Calu3 (cell line): ENCODE results near the gene SMIM44. TPM values are rescaled to one million over a fixed set of nuclear protein-coding genes. Genes with fewer than 3 reads are reported as not detected.

Experiments
- BruUV-seq: library from RNA; stranded (reverse); fragments of 400-500 nt; replicated peaks from 2 replicates; lab custom pipeline; 2021; lab: Mats Ljungman, UMichigan
- CTCF ChIA-PET: fragments of 300-600 bp; sonication (Branson Sonifier 250); formaldehyde crosslinking; loops from one replicate; lab custom pipeline; 2022; ENCODE audit warnings: antibody characterized with exemption; lab: Charles Lee
- DNase-seq: peaks from one replicate; pipeline ENCODE4 v3.0.0; 2022
- H3K27ac Mint-ChIP-seq: one replicate; pipeline ENCODE4 v1.8.0; 2022; ENCODE audit warnings: mixed read lengths; ENCODE audit not compliant: unreplicated experiment
- H3K27me3 Mint-ChIP-seq: one replicate; pipeline ENCODE4 v1.8.0; 2022; ENCODE audit warnings: mixed read lengths; ENCODE audit not compliant: unreplicated experiment
- H3K36me3 Mint-ChIP-seq: one replicate; pipeline ENCODE4 v1.8.0; 2022; ENCODE audit warnings: mild to moderate bottlenecking, moderate library complexity, mixed read lengths; ENCODE audit not compliant: insufficient read depth, unreplicated experiment
- H3K4me1 Mint-ChIP-seq: one replicate; pipeline ENCODE4 v1.8.0; 2022; ENCODE audit warnings: mild to moderate bottlenecking, low read depth, mixed read lengths; ENCODE audit not compliant: unreplicated experiment
- H3K4me3 Mint-ChIP-seq: one replicate; pipeline ENCODE4 v1.8.0; 2022; ENCODE audit warnings: mild to moderate bottlenecking, low read depth, moderate library complexity, mixed read lengths; ENCODE audit not compliant: unreplicated experiment
- H3K9me3 Mint-ChIP-seq: one replicate; pipeline ENCODE4 v1.8.0; 2022; ENCODE audit warnings: low read depth, mixed read lengths; ENCODE audit not compliant: unreplicated experiment
- intact Hi-C: fragments of 100-400 bp; cut with micrococcal nuclease; formaldehyde crosslinking; loops from one replicate; pipeline ENCODE4 v1.10.0; 2022; ENCODE audit not compliant: unreplicated experiment
- total RNA-seq: library from RNA; stranded (reverse); gene quantifications from 2 replicates; pipeline ENCODE4 v1.2.3, GENCODE V29; 2022
- TF ChIP-seq, protein P1 (sequence below): fragments of 200-600 bp; IDR thresholded peaks from one replicate; pipeline ENCODE4 v1.8.0; 2022; ENCODE audit warnings: antibody characterized with exemption; ENCODE audit not compliant: unreplicated experiment

SMIM44 gene
- total RNA-seq, 1 experiment from 2014 or later, result not detected

DNA sequence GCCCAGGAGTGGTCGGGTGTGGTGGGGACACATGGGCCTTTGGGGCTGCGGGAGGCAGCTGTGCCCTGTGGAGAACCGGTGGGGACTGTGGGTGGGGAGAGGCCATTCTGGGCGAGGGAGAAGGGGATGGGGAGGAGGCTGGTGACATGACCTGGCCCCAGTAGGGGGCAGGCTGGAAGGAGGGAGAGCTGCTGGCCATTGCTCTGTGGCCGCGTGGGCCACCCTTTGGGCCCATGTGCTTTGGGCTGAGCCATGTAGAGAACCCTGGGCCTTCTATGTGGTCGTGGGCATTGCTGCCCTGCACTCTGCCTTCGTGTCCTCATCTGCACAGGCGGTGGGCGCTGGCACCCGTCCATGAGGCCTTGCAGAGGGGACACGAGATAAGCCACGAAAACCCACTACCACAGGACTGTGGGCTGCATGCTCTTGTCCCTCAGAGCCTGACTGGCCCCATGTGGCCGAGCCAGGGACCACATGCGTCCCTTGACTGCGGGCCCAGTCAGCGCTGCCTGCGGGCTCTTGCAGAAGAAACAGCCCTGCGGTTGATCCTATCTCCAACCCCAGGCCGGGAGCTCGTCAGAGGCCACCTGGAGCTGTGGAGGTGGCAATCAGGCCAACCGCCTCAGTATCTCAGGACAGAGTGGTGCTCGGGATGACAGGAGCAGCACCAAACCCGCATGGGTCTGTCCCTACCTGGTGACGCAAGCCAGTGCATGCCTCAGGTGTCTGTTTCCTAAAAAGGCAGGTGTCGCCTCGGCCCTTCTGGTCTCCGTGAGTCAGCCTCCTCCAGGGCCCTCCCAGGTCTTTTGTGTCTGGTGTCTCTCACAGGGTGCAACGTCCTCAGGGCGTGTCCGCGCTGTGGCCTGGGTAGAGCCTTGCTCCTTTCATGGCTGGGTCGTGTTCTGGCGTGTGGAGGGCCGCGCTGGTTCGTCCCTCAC, 37.2 kb upstream of the SMIM44 start:
- CTCF ChIA-PET, result no interaction called here
- Mint-ChIP-seq H3K4me3 (no peak overlapping the region), H3K36me3 (peaks cover 19% of the 10 kb centered on the region), H3K27ac (no peak overlapping the region), H3K9me3 (no peaks in the 10 kb centered on the region), H3K27me3 (no peaks in the 10 kb centered on the region), H3K4me1 (no peaks in the 10 kb centered on the region)
- no peak for DNase-seq
- TF ChIP-seq, protein P1, sequence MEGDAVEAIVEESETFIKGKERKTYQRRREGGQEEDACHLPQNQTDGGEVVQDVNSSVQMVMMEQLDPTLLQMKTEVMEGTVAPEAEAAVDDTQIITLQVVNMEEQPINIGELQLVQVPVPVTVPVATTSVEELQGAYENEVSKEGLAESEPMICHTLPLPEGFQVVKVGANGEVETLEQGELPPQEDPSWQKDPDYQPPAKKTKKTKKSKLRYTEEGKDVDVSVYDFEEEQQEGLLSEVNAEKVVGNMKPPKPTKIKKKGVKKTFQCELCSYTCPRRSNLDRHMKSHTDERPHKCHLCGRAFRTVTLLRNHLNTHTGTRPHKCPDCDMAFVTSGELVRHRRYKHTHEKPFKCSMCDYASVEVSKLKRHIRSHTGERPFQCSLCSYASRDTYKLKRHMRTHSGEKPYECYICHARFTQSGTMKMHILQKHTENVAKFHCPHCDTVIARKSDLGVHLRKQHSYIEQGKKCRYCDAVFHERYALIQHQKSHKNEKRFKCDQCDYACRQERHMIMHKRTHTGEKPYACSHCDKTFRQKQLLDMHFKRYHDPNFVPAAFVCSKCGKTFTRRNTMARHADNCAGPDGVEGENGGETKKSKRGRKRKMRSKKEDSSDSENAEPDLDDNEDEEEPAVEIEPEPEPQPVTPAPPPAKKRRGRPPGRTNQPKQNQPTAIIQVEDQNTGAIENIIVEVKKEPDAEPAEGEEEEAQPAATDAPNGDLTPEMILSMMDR, result no peak
- no TSS peak for BruUV-seq
- intact Hi-C loops, result no loop called here

DNA sequence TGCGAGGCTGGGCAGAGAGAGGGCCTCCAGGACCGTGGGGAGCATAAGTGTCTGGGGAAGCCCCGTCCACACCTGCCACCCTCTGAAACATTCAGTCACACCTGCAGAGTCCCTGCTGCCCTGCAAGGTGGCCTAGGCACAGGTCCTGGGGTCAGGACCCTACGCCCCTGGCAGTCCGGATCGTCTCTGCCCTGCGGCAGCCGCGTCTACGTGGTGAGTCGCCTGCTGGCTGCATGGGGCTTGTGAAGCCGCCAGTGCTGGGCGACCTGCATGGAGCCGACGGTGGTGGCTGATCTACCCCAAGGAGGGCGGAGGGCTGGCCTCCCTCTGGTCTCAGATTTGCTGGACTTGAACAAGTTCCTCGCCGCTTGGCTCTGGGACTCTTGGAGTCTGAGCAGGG, 35.9 kb upstream of the SMIM44 start:
- CTCF ChIA-PET, result no interaction called here
- peaks cover 17% of the 10 kb centered on the region for H3K36me3 Mint-ChIP-seq
- H3K9me3 Mint-ChIP-seq, result no peaks in the 10 kb centered on the region
- no peaks in the 10 kb centered on the region for H3K4me1 Mint-ChIP-seq
- H3K4me3 Mint-ChIP-seq, result no peak overlapping the region
- no peaks in the 10 kb centered on the region for H3K27me3 Mint-ChIP-seq
- BruUV-seq, result no TSS peak
- DNase-seq, result no peak
- TF ChIP-seq, protein P1, result no peak
- H3K27ac Mint-ChIP-seq, result no peak overlapping the region
- intact Hi-C loops, result no loop called here

DNA sequence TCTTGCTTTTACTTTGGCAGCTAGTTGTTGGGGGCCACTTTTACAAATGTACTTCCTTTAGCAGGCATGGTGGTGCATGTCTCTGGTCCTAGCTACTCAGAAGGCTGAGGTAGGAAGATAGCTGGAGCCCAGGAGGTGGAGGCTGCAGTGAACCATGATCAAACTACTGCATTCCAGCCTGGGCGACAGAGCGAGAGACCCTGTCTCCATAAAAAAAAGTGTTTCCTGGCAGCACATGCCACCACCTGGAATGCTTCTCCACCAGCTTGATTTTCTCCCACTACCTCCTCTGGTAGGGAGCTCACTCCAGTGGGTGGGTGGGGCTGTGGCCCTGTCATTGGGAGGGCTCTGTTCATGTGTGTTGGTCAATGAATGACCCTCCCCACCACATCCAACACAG, 35.4 kb upstream of the SMIM44 start:
- TF ChIP-seq, protein P1, result no peak
- no TSS peak for BruUV-seq
- no peak for DNase-seq
- intact Hi-C loops, result no loop called here
- no peaks in the 10 kb centered on the region for H3K9me3 Mint-ChIP-seq
- no peak overlapping the region for H3K27ac Mint-ChIP-seq
- no peaks in the 10 kb centered on the region for H3K27me3 Mint-ChIP-seq
- CTCF ChIA-PET, result no interaction called here
- no peak overlapping the region for H3K4me3 Mint-ChIP-seq
- H3K36me3 Mint-ChIP-seq, result peaks cover 13% of the 10 kb centered on the region
- H3K4me1 Mint-ChIP-seq, result no peaks in the 10 kb centered on the region

DNA sequence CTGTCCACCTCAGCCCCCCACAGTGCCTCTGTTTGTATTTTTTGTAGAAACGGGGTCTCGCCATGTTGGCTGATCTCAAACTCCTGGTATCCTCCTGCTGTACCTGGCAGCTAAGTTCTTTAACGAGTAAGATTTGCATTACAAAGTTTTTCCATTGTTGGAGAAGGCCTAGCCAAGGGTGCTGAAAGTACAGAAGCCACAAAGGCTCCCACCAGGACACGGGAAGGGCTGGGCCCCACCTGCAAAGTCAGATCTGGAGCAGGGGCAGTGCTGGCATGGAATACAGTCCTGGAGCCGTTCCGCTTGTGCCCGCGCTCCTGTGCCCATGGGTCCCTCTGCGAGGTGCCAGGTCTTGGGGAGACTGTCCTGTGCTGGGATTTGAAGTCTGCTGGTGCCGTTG, 35.0 kb upstream of the SMIM44 start:
- Mint-ChIP-seq H3K4me3 (no peak overlapping the region), H3K4me1 (no peaks in the 10 kb centered on the region), H3K36me3 (peaks cover 11% of the 10 kb centered on the region), H3K9me3 (no peaks in the 10 kb centered on the region), H3K27me3 (no peaks in the 10 kb centered on the region), H3K27ac (no peak overlapping the region)
- BruUV-seq, result no TSS peak
- intact Hi-C loops, result no loop called here
- DNase-seq, result no peak
- TF ChIP-seq, protein P1, result no peak
- CTCF ChIA-PET, result interaction anchor here (0.7 kb wide), 1 partner anchor 18 kb away, joined by 9 read pairs; the partner anchor contains the start of gene DOHH
